ENCODE data around the gene CHSY3. TPM values are rescaled to one million over a fixed set of nuclear protein-coding genes. Genes with fewer than 3 reads are reported as not detected.

The CHSY3 gene
- total and polyA plus RNA-seq, 2 experiments from 2014 or later, result 0.44 to 3.0 TPM

DNA sequence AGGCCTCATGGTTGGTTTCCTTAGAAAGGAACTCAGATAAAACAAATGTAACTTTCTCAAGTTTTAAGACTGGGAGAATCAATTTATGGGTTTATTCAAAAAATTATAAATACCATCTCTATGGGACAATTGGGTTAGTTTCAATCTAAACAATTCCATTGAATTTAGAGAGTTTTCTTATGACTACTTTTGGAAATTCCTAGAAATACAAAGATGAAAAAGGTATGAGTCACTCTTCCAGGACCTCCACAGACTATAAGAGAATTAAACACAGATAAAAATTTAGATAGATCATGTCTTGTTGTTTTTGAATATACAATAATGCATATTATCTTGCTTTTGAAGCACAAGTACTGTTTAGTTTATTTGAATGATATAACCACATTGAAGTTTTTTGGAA is 188.7 kb downstream of the CHSY3 start:
- Mint-ChIP-seq H3K9me3 (no peaks in the 10 kb centered on the region; the same call in 2 of the 3 replicates), H3K36me3 (ENCODE audit: low read depth) (no peaks in the 10 kb centered on the region), H3K27ac (no peak overlapping the region), H3K4me1 (peaks cover 11% of the 10 kb centered on the region; the same call in 2 of the 3 replicates), H3K27me3 (ENCODE audit: insufficient read depth, low read depth, poor library complexity) (no peaks in the 10 kb centered on the region), H3K4me3 (no peak overlapping the region)
- no peaks in the 10 kb centered on the region for H3K9me2 ChIP-seq (ENCODE audit: insufficient read depth)
- H3K4me2 ChIP-seq, result no peak overlapping the region
- no peaks in the 10 kb centered on the region for H3K27me3 ChIP-seq (ENCODE audit: insufficient read depth)
- H4K20me1 ChIP-seq (replicated peaks; ENCODE audit: insufficient read depth), result no peaks in the 10 kb centered on the region
- ATAC-seq (no peak), DNase-seq (ENCODE audit: low spot score) (no peak)
- no peak overlapping the region for H2AFZ ChIP-seq
- H3F3A ChIP-seq (replicated peaks; ENCODE audit: low read depth), result no peaks in the 10 kb centered on the region
- no peaks in the 10 kb centered on the region for H3K79me2 ChIP-seq (replicated peaks; ENCODE audit: insufficient read depth)
- 0 out of 2 replicates have a peak, but pooled peaks cover 4% of the 10 kb centered on the region for H3K4me1 ChIP-seq (ENCODE audit: insufficient read depth)
- no peak overlapping the region for H3K4me3 ChIP-seq
- H3K27ac ChIP-seq (ENCODE audit: low read depth), result no peak overlapping the region
- TF ChIP-seq JUNB (IDR thresholded peaks at IDR 0.05; ENCODE audit: unreplicated experiment) (no peak), NANOG (IDR thresholded peaks at IDR 0.05; ENCODE audit: borderline replicate concordance) (no peak), STAT1 (IDR thresholded peaks at IDR 0.05; ENCODE audit: unreplicated experiment) (no peak), POLR2AphosphoS5 (IDR thresholded peaks at IDR 0.05; ENCODE audit: low read depth) (no peak), ZNF331 (CRISPR knock-in tag; IDR thresholded peaks at IDR 0.05; ENCODE audit: low read depth) (no peak), CREB1 (CRISPR knock-in tag; IDR thresholded peaks at IDR 0.05; ENCODE audit: low read depth) (no peak)
- TF ChIP-seq, protein P1, sequence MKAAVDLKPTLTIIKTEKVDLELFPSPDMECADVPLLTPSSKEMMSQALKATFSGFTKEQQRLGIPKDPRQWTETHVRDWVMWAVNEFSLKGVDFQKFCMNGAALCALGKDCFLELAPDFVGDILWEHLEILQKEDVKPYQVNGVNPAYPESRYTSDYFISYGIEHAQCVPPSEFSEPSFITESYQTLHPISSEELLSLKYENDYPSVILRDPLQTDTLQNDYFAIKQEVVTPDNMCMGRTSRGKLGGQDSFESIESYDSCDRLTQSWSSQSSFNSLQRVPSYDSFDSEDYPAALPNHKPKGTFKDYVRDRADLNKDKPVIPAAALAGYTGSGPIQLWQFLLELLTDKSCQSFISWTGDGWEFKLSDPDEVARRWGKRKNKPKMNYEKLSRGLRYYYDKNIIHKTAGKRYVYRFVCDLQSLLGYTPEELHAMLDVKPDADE (IDR thresholded peaks at IDR 0.05), result no peak
- TF ChIP-seq, protein P2, sequence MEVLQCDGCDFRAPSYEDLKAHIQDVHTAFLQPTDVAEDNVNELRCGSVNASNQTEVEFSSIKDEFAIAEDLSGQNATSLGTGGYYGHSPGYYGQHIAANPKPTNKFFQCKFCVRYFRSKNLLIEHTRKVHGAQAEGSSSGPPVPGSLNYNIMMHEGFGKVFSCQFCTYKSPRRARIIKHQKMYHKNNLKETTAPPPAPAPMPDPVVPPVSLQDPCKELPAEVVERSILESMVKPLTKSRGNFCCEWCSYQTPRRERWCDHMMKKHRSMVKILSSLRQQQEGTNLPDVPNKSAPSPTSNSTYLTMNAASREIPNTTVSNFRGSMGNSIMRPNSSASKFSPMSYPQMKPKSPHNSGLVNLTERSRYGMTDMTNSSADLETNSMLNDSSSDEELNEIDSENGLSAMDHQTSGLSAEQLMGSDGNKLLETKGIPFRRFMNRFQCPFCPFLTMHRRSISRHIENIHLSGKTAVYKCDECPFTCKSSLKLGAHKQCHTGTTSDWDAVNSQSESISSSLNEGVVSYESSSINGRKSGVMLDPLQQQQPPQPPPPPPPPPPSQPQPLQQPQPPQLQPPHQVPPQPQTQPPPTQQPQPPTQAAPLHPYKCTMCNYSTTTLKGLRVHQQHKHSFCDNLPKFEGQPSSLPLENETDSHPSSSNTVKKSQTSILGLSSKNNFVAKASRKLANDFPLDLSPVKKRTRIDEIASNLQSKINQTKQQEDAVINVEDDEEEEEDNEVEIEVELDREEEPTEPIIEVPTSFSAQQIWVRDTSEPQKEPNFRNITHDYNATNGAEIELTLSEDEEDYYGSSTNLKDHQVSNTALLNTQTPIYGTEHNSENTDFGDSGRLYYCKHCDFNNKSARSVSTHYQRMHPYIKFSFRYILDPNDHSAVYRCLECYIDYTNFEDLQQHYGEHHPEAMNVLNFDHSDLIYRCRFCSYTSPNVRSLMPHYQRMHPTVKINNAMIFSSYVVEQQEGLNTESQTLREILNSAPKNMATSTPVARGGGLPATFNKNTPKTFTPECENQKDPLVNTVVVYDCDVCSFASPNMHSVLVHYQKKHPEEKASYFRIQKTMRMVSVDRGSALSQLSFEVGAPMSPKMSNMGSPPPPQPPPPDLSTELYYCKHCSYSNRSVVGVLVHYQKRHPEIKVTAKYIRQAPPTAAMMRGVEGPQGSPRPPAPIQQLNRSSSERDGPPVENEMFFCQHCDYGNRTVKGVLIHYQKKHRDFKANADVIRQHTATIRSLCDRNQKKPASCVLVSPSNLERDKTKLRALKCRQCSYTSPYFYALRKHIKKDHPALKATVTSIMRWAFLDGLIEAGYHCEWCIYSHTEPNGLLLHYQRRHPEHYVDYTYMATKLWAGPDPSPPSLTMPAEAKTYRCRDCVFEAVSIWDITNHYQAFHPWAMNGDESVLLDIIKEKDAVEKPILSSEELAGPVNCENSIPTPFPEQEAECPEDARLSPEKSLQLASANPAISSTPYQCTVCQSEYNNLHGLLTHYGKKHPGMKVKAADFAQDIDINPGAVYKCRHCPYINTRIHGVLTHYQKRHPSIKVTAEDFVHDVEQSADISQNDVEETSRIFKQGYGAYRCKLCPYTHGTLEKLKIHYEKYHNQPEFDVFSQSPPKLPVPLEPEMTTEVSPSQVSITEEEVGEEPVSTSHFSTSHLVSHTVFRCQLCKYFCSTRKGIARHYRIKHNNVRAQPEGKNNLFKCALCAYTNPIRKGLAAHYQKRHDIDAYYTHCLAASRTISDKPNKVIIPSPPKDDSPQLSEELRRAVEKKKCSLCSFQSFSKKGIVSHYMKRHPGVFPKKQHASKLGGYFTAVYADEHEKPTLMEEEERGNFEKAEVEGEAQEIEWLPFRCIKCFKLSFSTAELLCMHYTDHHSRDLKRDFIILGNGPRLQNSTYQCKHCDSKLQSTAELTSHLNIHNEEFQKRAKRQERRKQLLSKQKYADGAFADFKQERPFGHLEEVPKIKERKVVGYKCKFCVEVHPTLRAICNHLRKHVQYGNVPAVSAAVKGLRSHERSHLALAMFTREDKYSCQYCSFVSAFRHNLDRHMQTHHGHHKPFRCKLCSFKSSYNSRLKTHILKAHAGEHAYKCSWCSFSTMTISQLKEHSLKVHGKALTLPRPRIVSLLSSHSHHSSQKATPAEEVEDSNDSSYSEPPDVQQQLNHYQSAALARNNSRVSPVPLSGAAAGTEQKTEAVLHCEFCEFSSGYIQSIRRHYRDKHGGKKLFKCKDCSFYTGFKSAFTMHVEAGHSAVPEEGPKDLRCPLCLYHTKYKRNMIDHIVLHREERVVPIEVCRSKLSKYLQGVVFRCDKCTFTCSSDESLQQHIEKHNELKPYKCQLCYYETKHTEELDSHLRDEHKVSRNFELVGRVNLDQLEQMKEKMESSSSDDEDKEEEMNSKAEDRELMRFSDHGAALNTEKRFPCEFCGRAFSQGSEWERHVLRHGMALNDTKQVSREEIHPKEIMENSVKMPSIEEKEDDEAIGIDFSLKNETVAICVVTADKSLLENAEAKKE (CRISPR knock-in tag; IDR thresholded peaks at IDR 0.05), result no peak
- TF ChIP-seq, protein P3, sequence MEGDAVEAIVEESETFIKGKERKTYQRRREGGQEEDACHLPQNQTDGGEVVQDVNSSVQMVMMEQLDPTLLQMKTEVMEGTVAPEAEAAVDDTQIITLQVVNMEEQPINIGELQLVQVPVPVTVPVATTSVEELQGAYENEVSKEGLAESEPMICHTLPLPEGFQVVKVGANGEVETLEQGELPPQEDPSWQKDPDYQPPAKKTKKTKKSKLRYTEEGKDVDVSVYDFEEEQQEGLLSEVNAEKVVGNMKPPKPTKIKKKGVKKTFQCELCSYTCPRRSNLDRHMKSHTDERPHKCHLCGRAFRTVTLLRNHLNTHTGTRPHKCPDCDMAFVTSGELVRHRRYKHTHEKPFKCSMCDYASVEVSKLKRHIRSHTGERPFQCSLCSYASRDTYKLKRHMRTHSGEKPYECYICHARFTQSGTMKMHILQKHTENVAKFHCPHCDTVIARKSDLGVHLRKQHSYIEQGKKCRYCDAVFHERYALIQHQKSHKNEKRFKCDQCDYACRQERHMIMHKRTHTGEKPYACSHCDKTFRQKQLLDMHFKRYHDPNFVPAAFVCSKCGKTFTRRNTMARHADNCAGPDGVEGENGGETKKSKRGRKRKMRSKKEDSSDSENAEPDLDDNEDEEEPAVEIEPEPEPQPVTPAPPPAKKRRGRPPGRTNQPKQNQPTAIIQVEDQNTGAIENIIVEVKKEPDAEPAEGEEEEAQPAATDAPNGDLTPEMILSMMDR (conservative IDR thresholded peaks at IDR 0.05; ENCODE audit: low read depth in 2 of 2), result no peak
- TF ChIP-seq, protein P4, sequence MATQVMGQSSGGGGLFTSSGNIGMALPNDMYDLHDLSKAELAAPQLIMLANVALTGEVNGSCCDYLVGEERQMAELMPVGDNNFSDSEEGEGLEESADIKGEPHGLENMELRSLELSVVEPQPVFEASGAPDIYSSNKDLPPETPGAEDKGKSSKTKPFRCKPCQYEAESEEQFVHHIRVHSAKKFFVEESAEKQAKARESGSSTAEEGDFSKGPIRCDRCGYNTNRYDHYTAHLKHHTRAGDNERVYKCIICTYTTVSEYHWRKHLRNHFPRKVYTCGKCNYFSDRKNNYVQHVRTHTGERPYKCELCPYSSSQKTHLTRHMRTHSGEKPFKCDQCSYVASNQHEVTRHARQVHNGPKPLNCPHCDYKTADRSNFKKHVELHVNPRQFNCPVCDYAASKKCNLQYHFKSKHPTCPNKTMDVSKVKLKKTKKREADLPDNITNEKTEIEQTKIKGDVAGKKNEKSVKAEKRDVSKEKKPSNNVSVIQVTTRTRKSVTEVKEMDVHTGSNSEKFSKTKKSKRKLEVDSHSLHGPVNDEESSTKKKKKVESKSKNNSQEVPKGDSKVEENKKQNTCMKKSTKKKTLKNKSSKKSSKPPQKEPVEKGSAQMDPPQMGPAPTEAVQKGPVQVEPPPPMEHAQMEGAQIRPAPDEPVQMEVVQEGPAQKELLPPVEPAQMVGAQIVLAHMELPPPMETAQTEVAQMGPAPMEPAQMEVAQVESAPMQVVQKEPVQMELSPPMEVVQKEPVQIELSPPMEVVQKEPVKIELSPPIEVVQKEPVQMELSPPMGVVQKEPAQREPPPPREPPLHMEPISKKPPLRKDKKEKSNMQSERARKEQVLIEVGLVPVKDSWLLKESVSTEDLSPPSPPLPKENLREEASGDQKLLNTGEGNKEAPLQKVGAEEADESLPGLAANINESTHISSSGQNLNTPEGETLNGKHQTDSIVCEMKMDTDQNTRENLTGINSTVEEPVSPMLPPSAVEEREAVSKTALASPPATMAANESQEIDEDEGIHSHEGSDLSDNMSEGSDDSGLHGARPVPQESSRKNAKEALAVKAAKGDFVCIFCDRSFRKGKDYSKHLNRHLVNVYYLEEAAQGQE (IDR thresholded peaks at IDR 0.05; ENCODE audit: unreplicated experiment), result no peak
- H3K36me3 ChIP-seq (ENCODE audit: insufficient read depth), result no peaks in the 10 kb centered on the region

Data from GM23338 (cell line).